ENCODE measurements around the gene TDRD12.

DNA sequence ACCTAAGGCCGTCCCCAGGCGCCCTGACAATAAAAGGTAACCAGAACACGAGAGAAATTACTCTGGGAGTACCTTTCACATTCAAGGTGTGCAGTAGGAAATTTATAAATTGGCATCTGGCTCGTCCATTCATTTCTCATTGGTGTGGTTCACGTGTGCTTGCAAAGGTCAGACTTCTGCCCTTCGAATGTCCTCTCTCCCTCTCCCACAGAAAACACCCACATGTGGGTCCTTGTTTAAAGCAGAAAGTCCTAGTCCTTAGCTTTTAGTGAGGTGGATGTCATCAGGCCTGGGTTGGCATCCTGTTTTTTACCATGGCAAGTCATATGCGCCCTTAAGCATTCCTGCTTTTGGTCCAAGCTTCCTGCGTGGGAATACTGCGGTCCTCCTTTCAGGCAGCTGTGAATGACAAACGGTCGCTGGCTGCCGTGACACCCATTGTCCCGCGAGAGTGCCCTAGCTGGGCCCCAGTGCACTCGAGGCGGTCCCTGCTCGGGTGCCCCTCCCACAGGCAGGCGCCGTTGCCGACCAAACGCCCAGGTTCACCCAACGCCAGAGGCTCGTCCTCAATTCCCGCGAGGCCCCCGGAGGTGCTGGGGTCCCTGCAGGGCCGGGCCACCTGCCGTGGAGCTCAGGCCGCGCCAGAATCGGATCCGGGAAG, 28.1 kb upstream of the TDRD12 start, which contains the start of gene NUDT19:
- TF ChIP-seq, protein P1, sequence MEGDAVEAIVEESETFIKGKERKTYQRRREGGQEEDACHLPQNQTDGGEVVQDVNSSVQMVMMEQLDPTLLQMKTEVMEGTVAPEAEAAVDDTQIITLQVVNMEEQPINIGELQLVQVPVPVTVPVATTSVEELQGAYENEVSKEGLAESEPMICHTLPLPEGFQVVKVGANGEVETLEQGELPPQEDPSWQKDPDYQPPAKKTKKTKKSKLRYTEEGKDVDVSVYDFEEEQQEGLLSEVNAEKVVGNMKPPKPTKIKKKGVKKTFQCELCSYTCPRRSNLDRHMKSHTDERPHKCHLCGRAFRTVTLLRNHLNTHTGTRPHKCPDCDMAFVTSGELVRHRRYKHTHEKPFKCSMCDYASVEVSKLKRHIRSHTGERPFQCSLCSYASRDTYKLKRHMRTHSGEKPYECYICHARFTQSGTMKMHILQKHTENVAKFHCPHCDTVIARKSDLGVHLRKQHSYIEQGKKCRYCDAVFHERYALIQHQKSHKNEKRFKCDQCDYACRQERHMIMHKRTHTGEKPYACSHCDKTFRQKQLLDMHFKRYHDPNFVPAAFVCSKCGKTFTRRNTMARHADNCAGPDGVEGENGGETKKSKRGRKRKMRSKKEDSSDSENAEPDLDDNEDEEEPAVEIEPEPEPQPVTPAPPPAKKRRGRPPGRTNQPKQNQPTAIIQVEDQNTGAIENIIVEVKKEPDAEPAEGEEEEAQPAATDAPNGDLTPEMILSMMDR (IDR thresholded peaks at IDR 0.05): peak in 1 of 12 donors; percentile 15
- peak in 1 of 2 donors; percentile 46 for TF ChIP-seq POLR2A (IDR thresholded peaks at IDR 0.05)

Data from heart left ventricle (tissue), 13 donors.